Thoracic aorta (tissue), 2 donors: ENCODE measurements around the gene PLD5. TPM values are rescaled to one million over a fixed set of nuclear protein-coding genes. Genes with fewer than 3 reads are reported as not detected.

ENCODE experiments used
- ATAC-seq: fragments of 150-250 bp; one replicate; pipeline ENCODE4 v1.8.0; 2017; ENCODE audit warnings: low read depth; ENCODE audit not compliant: insufficient number of reproducible peaks, low FRiP score
- DNase-seq: peaks from one replicate; pipeline ENCODE4 v3.0.0-alpha.2; 2020; ENCODE audit warnings: low spot score
- H3K27ac ChIP-seq, 2 donors: fragments of 200-600 bp; sonication (generic); 1 replicate in 1 of 2; 2 replicates in 1 of 2; pipeline ENCODE4 v1.5.1; 2016; ENCODE audit warnings: mild to moderate bottlenecking in 2 of 2, moderate library complexity in 2 of 2
- H3K27me3 ChIP-seq: fragments of 200-600 bp; sonication (generic); replicated peaks from 2 replicates; pipeline ENCODE4 v1.6.0; 2016; ENCODE audit warnings: mild to moderate bottlenecking; ENCODE audit not compliant: insufficient read depth
- H3K36me3 ChIP-seq: fragments of 200-600 bp; sonication (generic); one replicate; pipeline ENCODE4 v1.5.1; 2016
- H3K4me1 ChIP-seq, 2 donors: fragments of 200-600 bp; sonication (generic); 1 replicate in 1 of 2; 2 replicates in 1 of 2; pipeline versions ENCODE4 v1.5.1 to v1.6.0; 2016; ENCODE audit warnings: low read depth in 2 of 2, mild to moderate bottlenecking in 1 of 2; ENCODE audit not compliant: control insufficient read depth in 1 of 2
- H3K4me3 ChIP-seq: fragments of 200-600 bp; sonication (generic); 2 replicates; pipeline ENCODE4 v1.5.1; 2016; ENCODE audit warnings: mild to moderate bottlenecking
- H3K9me3 ChIP-seq: fragments of 200-600 bp; sonication (generic); 2 replicates; pipeline ENCODE4 v1.5.1; 2016
- CTCF ChIP-seq: fragments of 200-600 bp; sonication (generic); IDR thresholded peaks from one replicate; pipeline ENCODE4 v1.5.1; 2019; ENCODE audit warnings: antibody characterized with exemption
- total RNA-seq, 2 donors: library from RNA; depleted of rRNA; stranded (reverse); fragments of >200 nt; gene quantifications; one replicate each; pipeline versions ENCODE4 v1.1.0 to v1.2.3, GENCODE V29; 2016

PLD5 gene
- total RNA-seq, 2 donors from 2014 or later = 12.2 to 23.9 TPM

DNA sequence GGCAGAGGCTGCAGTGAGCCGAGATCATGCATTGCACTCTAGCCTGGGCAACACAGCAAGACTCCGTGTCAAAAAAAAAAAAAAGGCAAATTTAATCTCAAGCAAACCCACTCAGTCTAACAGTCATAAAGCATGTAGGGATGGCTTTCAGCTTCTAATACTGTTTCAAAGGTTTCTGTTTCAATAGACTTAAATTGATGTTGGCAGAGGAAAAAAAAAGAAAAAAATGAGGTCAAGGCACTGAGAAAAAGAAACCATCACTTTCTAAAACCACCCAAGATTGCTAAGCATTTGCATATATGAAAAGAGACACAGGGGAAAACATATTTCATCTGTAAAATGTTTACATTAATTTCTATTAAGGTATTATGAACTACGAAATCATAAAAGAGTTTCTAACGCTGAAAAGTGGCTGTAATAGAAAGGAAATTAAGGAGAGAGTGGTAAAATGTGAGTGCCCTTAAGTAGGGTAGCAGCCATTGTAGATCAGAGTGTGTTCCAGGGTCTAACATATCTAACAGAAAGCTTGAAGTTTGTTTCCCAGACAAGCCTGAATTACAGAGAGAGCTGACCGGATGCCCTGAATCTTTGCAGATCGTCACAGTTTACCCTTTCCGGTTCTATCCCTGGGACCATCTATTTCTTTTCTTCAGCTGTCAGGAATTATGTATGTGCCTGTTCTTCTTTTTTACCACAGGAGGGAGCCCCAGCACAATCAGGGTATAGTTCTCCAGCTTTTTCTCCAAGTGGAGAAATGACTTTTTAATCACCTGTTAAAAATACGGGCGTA is 70.0 kb downstream of the PLD5 start:
- ATAC-seq = no peak
- H3K27ac ChIP-seq = no peak overlapping the region

DNA sequence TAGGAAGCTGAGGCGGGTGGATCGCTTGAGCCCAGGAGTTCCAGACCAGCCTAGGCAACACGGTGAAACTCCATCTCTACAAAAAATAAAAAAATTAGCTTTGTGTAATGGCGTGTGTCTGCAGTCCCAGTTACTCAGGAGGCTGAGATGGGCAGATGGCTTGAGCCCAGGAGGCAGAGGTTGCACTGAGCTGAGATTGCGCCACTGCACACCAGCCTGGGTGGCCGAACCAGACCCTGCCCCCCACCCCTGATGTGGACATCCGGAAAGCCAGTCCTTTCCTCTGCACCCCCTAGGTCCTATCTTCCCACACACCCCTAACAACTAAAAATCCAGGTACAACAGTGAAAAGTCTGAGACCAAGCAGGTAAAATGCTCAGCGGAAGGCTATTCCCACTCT is 71.9 kb downstream of the PLD5 start:
- Histone ChIP-seq H3K27me3 (no peaks in the 10 kb centered on the region), H3K4me3 (no peak overlapping the region), H3K27ac (no peak overlapping the region), H3K4me1 (peaks cover 0 to 13% of the 10 kb centered on the region in 2 donors), H3K9me3 (no peaks in the 10 kb centered on the region), H3K36me3 (no peaks in the 10 kb centered on the region)
- no peak for ATAC-seq
- no peak for TF ChIP-seq CTCF
- no peak for DNase-seq

More for the DNA sequence above, 70.0 kb downstream of the PLD5 start:
- Histone ChIP-seq H3K27me3 (no peaks in the 10 kb centered on the region), H3K9me3 (no peaks in the 10 kb centered on the region), H3K36me3 (no peaks in the 10 kb centered on the region), H3K4me3 (no peak overlapping the region), H3K4me1 (peaks cover 0 to 9% of the 10 kb centered on the region in 2 donors)
- no peak for DNase-seq
- TF ChIP-seq CTCF = peak; percentile 70

DNA sequence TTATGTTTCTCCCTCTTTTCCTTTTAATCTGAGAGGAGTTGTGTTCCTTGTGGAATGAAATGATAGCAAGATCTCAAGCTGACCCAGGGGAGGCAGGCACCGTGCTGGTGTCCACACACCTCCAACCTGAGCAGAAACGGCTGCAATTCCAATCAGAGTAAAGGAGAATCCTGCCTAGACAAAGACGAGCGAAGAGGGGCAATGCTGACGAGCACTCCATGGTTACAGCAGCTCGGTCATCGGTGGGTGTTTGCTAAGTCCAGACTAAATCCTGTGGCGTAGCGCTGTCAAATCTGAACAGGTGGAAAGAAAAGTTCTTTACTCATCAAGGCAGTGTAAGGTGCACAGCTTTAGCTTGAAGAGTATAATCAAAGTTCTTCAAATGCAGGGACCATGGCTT is 74.8 kb downstream of the PLD5 start:
- no peak overlapping the region for H3K4me3 ChIP-seq
- DNase-seq (no peak), ATAC-seq (no peak)

GRCh38 chr1:242448910-242449645 is 75.4 kb downstream of the PLD5 start:
- ATAC-seq (no peak), DNase-seq (no peak)
- no peak for TF ChIP-seq CTCF
- Histone ChIP-seq H3K27ac (no peak overlapping the region), H3K4me1 (peaks cover 0 to 13% of the 10 kb centered on the region in 2 donors), H3K9me3 (no peaks in the 10 kb centered on the region), H3K27me3 (no peaks in the 10 kb centered on the region), H3K4me3 (no peak overlapping the region), H3K36me3 (no peaks in the 10 kb centered on the region)

More for the DNA sequence above, 74.8 kb downstream of the PLD5 start:
- TF ChIP-seq CTCF = no peak
- Histone ChIP-seq H3K4me1 (peaks cover 0 to 13% of the 10 kb centered on the region in 2 donors), H3K27ac (no peak overlapping the region), H3K27me3 (no peaks in the 10 kb centered on the region), H3K36me3 (no peaks in the 10 kb centered on the region), H3K9me3 (no peaks in the 10 kb centered on the region)

- no peaks in the 10 kb centered on the region for H3K27me3 ChIP-seq
- no peak for TF ChIP-seq CTCF
- H3K9me3 ChIP-seq = no peaks in the 10 kb centered on the region
- ATAC-seq (no peak), DNase-seq (no peak)
- no peak overlapping the region for H3K4me3 ChIP-seq
- H3K27ac ChIP-seq = no peak overlapping the region
- no peaks in the 10 kb centered on the region for H3K36me3 ChIP-seq
- peaks cover 0 to 13% of the 10 kb centered on the region in 2 donors for H3K4me1 ChIP-seq
Observed at GRCh38 chr1:242447689-242448088, 76.8 kb downstream of the PLD5 start.
